HEK293 (cell line): ENCODE measurements around the gene JKAMP.

ENCODE experiments used
- BCL11B ChIP-seq: fragments of 450-650 bp; formaldehyde crosslinking; IDR thresholded peaks from 2 replicates; pipeline ENCODE4 v1.5.1; 2016; ENCODE audit warnings: low read depth, missing biosample characterization, missing genetic modification characterization
- CTCF ChIP-seq: fragments of 450-650 bp; formaldehyde crosslinking; IDR thresholded peaks from 2 replicates; pipeline ENCODE4 v1.5.1; 2016; ENCODE audit warnings: missing biosample characterization, missing genetic modification characterization
- ZBTB26 ChIP-seq: fragments of 450-650 bp; formaldehyde crosslinking; optimal IDR thresholded peaks from 2 replicates; pipeline ENCODE3; 2016; ENCODE audit warnings: missing biosample characterization, mild to moderate bottlenecking, missing genetic modification characterization
- ZNF138 ChIP-seq: fragments of 450-650 bp; formaldehyde crosslinking; IDR thresholded peaks from 2 replicates; pipeline ENCODE4 v1.5.1; 2016; ENCODE audit warnings: missing biosample characterization, missing genetic modification characterization, borderline replicate concordance
- ZNF19 ChIP-seq: fragments of 450-650 bp; formaldehyde crosslinking; IDR thresholded peaks from 2 replicates; pipeline ENCODE4; 2016; ENCODE audit warnings: missing biosample characterization, missing genetic modification characterization, low read depth
- ZNF416 ChIP-seq: fragments of 450-650 bp; formaldehyde crosslinking; IDR thresholded peaks from 2 replicates; pipeline ENCODE4 v1.5.1; 2016; ENCODE audit warnings: missing biosample characterization, missing genetic modification characterization

- TF ChIP-seq CTCF (tag by site-specific recombination): no peak
- TF ChIP-seq BCL11B: no peak
- no peak for TF ChIP-seq ZNF19 (tag by site-specific recombination)
- TF ChIP-seq ZNF416: no peak
- no peak for TF ChIP-seq ZNF138
- TF ChIP-seq ZBTB26 (tag by site-specific recombination): no peak
These were observed 10.1 kb upstream of the JKAMP start for GRCh38 chr14:59474172-59474571.
